ENCODE results near the gene SLC5A9. TPM values are rescaled to one million over a fixed set of nuclear protein-coding genes. Genes with fewer than 3 reads are reported as not detected.
"Not testable (repeated sequence)": the region's sequence is repeated elsewhere in the genome, so short reads cannot be mapped to it uniquely, and the experiment has no call there.

Gene SLC5A9
- polyA plus RNA-seq, 12 donors = 0.63 to 4.0 (median 1.3) TPM; not detected in 2

GRCh38 chr1:48213462-48213861 lies 9.1 kb upstream of the SLC5A9 start:
- not testable (repeated sequence) for DNase-seq

GRCh38 chr1:48214366-48214765 lies 8.2 kb upstream of the SLC5A9 start:
- DNase-seq = not testable (repeated sequence)

- no peak for DNase-seq
These were observed 7.7 kb upstream of the SLC5A9 start for GRCh38 chr1:48214820-48215219.

- no peak for DNase-seq
These were observed 7.3 kb upstream of the SLC5A9 start for GRCh38 chr1:48215222-48215621.

GRCh38 chr1:48215889-48216288 lies 6.6 kb upstream of the SLC5A9 start:
- DNase-seq = no peak

- DNase-seq = no peak
These were observed 6.2 kb upstream of the SLC5A9 start for GRCh38 chr1:48216313-48216712.

- DNase-seq = no peak
These were observed 5.6 kb upstream of the SLC5A9 start for GRCh38 chr1:48216941-48217340.

GRCh38 chr1:48217856-48218255 lies 4.7 kb upstream of the SLC5A9 start:
- DNase-seq = no peak

GRCh38 chr1:48219803-48220202 lies 2.7 kb upstream of the SLC5A9 start:
- no peak for DNase-seq

- no peak for DNase-seq
These were observed 1.4 kb upstream of the SLC5A9 start for GRCh38 chr1:48221122-48221521.

GRCh38 chr1:48221657-48222056 lies 859 bp upstream of the SLC5A9 start:
- DNase-seq = no peak

- DNase-seq = no peak
These were observed 1.1 kb downstream of the SLC5A9 start for GRCh38 chr1:48223366-48224240.

- no peak for DNase-seq
These were observed 2.3 kb downstream of the SLC5A9 start for GRCh38 chr1:48224791-48225190.

- no peak for DNase-seq
These were observed 3.1 kb downstream of the SLC5A9 start for GRCh38 chr1:48225579-48225978.

- no peak for DNase-seq
These were observed 4.9 kb downstream of the SLC5A9 start for GRCh38 chr1:48227165-48228013.

GRCh38 chr1:48228156-48228555 lies 5.6 kb downstream of the SLC5A9 start:
- no peak for DNase-seq

GRCh38 chr1:48229317-48229716 lies 6.8 kb downstream of the SLC5A9 start:
- DNase-seq = no peak

- DNase-seq = no peak
These were observed 7.7 kb downstream of the SLC5A9 start for GRCh38 chr1:48230236-48230635.

GRCh38 chr1:48232722-48233121 lies 10.2 kb downstream of the SLC5A9 start:
- DNase-seq = no peak

- no peak for DNase-seq
These were observed 11.4 kb downstream of the SLC5A9 start for GRCh38 chr1:48233666-48234485.

GRCh38 chr1:48235652-48236051 lies 13.1 kb downstream of the SLC5A9 start:
- DNase-seq = no peak

Measured in muscle of arm (tissue), 12 donors.